ENCODE results near the gene EHD1.

EHD1 gene

GRCh38 chr11:64841592-64842365 is 36.6 kb downstream of the EHD1 start:
- no peak for DNase-seq

GRCh38 chr11:64839887-64840782 is 38.3 kb downstream of the EHD1 start:
- no peak for DNase-seq

- DNase-seq, result no peak
These were observed 39.1 kb downstream of the EHD1 start for GRCh38 chr11:64839335-64839734.

- DNase-seq, result no peak
These were observed 39.7 kb downstream of the EHD1 start for GRCh38 chr11:64838600-64839334.

GRCh38 chr11:64837887-64838351 is 40.5 kb downstream of the EHD1 start:
- no peak for DNase-seq

GRCh38 chr11:64836448-64837072 is 41.9 kb downstream of the EHD1 start:
- DNase-seq, result no peak

- no peak for DNase-seq
These were observed 42.6 kb downstream of the EHD1 start for GRCh38 chr11:64835616-64836447.

GRCh38 chr11:64834723-64835615 is 43.5 kb downstream of the EHD1 start:
- DNase-seq, result no peak

- no peak for DNase-seq
These were observed 44.2 kb downstream of the EHD1 start for GRCh38 chr11:64834031-64834722.

- no peak for DNase-seq
These were observed 44.9 kb downstream of the EHD1 start for GRCh38 chr11:64833509-64833908.

GRCh38 chr11:64833198-64833502 is 45.3 kb downstream of the EHD1 start:
- no peak for DNase-seq

- no peak for DNase-seq
These were observed 45.8 kb downstream of the EHD1 start for GRCh38 chr11:64832467-64833197.

GRCh38 chr11:64831411-64831891 is 47.0 kb downstream of the EHD1 start:
- DNase-seq, result no peak

- DNase-seq, result no peak
These were observed 48.7 kb downstream of the EHD1 start for GRCh38 chr11:64829536-64830251.

- no peak for DNase-seq
These were observed 51.0 kb downstream of the EHD1 start for GRCh38 chr11:64827451-64827839.

GRCh38 chr11:64826578-64827450 is 51.6 kb downstream of the EHD1 start:
- no peak for DNase-seq

GRCh38 chr11:64826062-64826461 is 52.4 kb downstream of the EHD1 start:
- no peak for DNase-seq
